Myocyte (in vitro differentiated cells): ENCODE results near the gene RPL18. TPM values are rescaled to one million over a fixed set of nuclear protein-coding genes. Genes with fewer than 3 reads are reported as not detected.
A peak's percentile ranks its signal among the peaks of the same experiment; 100 is the strongest.
"Not testable (repeated sequence)": the region's sequence is repeated elsewhere in the genome, so short reads cannot be mapped to it uniquely, and the experiment has no call there.

Experiments used
- DNase-seq: peaks from one replicate; pipeline ENCODE4 v3.0.0-alpha.2; 2012; ENCODE audit warnings: low read depth
- total RNA-seq: library from RNA; depleted of rRNA; stranded (reverse); fragments of >200 nt; gene quantifications from 2 replicates; pipeline ENCODE4 v1.2.3, GENCODE V29; 2014

RPL18 gene
- total RNA-seq, 1 donor from 2014 or later: 1,744 TPM

DNA sequence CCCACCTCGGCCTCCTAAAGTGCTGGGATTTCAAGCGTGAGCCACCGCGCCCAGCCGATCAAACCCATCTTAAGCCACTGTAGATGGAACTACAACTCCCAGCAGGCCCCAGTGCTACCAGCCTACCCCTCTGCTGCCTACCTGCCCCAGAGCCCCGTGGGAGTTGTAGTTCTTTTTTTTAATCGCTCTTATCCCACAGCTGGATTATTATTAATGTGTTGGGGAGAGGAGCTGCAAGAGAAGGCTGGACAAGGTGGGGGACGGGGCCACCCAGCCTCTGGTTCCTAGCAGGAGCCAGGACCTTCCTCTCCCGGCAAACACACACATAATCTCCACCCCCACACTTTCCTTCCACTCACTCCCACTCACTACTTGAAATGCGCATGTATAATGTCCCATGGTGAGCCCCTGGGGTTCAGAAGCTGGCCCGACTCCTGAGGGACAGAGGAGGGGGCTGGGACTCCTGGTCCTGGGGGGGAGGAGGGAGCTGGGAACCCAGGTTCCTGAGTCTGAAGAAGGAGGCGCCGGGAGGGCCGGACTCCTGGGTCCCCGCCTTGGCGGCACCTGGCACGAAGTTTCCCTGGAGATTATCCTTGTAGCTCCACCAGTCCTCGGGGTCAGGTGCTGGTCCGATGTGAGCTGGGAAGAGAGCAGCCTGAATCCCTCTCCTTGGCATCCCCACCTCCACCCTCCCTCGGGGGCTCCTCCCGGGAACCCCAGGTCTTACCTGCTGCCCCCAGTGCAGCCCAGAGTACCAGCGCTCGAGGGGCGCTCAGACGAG is 26.1 kb upstream of the RPL18 start:
- peak; percentile 60 for DNase-seq

DNA sequence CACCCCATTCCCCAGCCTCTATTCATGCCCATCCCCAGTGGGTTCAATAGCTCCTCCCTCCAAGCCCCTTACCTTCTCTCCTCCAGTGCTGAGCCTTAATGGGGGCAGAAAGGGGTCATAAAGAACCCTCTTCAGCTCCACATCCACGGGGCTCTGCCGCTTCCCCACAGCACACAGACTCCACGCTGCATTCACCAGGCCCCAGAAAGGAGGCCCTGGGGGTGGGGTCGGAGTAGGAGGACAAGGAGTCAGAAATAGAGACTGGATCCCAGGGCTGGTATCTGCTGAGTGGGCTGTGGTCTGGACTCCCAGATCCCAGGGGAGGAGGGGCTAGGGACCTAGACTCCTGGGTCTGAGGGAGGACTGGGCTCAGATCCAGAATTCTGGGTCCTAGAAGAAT is 25.4 kb upstream of the RPL18 start:
- no peak for DNase-seq

DNA sequence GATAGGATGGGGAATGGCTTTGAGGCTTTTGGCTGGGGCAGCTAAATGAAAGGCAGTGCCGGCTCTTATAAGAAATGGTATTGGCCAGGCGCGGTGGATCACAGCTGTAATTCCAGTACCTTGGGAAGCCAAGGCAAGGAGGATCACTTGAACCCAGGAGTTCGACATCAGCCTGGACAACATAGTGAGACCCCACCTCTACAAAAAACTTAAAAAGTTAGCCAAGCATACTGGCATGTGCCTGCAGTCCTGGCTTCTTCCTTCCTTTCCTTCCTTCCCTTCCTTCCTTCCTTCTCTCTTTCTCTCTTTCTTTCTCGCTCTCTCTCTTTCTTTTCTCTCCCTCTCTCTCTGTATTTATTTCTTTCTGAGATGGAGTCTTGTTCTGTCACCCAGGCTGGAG is 23.9 kb upstream of the RPL18 start:
- no peak for DNase-seq

DNA sequence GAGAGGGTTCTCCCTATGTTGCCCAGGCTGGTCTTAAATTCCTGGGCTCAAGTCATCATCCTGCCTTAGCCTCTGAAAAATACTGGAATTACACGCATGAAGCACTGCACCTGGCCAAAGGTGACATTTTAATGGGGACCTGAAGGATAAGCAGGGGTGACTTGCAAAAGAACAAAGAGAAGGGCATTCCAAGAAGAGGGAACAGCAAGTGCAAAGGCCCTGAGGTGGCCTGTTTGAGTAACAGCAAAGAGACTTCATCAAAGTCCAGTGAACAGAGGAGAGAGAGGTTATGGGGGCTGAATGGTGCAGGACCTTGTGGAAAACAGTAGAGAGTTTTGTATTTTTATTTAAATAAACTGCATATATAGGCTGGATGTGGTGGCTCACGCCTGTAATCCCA is 22.9 kb upstream of the RPL18 start:
- DNase-seq: no peak

DNA sequence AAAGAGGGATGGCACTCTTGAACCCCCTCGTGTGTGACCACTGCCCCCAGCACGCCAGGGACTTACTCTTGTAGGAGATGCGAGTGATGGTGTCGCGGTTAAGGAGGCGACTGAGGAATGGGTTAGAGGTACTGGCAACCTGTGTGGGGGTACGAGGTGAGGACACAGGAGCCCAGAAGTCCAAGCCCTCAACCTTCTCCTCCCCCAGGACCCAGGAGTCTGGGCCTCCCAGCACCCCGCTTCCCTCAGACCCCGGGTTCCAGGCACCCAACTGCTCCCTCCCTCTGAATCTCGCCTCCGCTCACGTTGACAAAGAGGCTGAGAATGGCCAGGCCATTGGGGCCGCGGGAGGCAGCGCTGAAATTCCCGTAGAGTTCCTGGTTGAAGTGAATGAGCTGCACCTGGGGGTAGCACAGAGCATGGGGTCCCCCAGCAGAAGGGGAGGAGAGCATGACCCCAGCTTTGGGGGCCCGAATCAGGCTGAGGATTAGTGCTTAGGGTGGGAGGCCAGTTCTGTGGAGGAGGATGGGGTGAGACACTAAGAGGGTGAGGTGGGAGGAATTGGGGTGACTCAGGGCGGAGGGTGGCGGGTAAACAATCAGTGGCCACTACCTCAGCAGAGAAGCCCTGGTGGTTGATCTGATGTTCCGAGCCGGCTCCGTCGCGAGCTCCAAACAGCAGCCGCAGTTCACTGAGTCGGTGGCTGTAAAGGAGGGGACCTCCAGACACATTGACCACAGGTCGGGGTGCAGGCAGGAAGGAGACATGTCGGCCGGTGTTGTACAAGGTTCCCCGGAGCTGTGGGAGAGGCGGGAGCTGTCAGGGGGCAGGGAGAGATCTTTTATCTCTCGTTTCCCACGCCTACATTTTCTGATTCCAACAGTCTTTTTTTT is 20.8 kb upstream of the RPL18 start:
- no peak for DNase-seq

DNA sequence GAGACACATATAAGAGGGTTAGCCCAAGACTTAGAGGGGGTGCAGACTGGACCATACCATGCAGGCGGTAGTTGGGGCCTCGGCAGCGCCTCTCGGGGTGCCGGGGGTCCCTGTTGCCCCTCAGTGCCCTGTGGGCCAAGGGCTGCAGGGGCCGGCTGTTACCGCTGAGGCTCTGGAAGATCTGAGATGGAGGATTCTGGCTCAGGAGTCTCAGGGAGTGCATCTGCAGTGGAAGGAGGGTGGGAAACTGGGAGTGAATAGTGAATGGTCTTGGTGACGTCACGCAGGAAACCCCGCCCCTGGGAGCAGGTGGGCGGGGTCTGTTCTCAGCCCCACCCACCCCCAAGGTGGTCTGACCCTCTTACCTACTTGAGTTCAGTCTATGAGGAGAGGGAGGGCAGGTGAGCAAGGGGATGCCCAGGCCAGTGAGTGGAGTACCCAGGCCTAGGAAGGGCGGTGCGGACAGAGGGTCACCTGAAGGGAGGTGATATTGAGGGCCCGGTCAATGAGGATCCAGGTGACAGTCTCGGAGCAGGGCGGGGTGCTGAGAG is 19.9 kb upstream of the RPL18 start:
- no peak for DNase-seq

DNA sequence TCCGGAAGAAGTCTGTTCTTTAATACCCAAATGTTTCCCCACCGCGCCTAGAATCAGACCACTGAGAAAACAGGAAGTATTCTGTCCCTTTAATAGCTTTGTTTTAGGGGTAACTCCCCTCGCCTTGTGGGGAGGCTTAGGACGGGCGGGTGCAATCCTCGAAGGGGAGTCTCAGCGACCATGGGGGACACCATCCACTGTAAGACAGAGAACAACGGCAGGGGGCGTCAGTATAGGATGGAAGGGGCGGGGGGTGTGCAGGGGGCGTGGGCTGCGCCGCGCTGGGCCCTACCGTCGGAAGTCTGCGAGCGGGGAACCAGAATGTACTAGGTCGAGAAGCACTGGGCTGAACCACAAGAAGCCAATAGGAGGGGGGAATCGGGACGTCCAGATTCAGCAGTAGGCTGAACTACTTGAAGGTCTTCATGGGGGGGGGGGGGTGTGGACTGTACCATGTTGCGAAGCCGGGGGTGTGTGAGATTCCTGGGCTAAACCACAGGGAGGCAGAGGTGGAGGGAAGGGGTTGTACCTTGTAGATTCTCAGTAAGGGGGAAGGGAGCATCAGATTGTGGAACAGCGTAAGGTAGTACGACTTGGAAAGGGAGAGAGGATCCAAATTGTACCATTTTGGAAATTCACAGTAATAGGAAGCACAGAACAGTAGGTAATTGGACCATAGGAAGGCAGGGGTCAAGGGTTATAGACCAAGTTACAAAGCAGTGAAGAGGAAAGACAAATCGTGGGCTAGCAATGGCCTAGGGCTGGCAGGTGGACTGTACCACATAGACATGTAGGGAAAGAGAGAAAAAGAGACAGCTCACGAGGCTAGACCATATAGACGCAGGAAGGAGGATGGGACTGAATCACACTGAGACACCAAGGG is 19.2 kb upstream of the RPL18 start:
- DNase-seq: peak; percentile 90

DNA sequence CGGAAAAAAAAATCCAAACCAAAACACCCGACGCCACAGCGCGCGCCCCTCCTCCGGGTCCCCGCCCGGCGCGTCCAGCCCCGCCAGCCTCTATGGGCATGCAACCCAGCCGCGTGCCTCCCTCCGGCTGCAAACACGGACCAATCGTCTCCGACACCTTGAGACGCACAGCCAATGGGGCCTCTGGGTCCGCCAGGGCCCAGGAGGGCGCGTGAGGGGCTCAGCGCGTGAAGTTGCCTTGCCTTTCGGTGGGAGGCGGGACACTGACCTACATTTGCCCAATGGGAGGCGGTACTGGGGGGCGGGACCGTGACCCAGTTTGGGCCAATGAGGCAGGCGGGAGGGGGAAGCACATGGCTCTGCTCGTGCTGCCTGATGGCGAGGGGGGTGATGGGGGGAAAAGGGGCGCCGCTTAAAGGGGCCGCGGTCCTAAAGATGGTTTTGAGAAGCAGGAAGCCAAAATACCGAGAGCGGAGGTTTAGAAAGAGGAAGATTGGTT is 18.5 kb upstream of the RPL18 start:
- peak; percentile 99 for DNase-seq

DNA sequence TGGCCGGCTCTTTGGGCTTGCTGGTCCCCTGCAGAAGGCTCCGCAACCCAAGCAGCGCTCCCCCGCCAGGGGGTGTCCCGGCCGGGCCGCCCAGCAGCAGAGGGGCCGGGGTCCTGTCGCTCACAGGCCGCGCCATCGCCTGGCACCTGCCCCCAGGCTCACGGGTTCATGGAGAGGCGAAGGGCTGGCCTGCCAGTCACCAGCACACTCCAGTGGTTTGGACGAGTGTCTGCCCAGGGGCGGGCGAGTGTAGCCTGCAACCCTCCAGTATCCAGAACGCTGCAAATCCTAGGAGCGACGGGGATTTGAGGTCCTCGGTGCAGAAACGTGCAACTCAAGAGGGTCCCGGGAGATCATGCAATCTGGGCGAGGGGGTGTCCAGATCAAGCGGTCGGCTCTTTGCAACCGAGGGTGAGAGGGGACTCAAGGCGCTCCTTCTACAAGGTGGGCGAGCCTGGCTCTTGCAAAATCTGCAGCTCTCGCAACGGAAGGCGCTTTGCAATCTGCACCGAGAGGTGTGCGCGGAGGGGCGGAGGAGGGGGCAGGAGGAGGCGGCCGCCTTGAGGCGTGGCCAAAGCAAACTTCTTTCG is 18.0 kb upstream of the RPL18 start, which contains the start of gene DBP:
DBP (minus strand) TSS at position 521 of the 590 bp plus-strand sequence; CDS start at position 136, 385 bp downstream.
- no peak for DNase-seq

DNA sequence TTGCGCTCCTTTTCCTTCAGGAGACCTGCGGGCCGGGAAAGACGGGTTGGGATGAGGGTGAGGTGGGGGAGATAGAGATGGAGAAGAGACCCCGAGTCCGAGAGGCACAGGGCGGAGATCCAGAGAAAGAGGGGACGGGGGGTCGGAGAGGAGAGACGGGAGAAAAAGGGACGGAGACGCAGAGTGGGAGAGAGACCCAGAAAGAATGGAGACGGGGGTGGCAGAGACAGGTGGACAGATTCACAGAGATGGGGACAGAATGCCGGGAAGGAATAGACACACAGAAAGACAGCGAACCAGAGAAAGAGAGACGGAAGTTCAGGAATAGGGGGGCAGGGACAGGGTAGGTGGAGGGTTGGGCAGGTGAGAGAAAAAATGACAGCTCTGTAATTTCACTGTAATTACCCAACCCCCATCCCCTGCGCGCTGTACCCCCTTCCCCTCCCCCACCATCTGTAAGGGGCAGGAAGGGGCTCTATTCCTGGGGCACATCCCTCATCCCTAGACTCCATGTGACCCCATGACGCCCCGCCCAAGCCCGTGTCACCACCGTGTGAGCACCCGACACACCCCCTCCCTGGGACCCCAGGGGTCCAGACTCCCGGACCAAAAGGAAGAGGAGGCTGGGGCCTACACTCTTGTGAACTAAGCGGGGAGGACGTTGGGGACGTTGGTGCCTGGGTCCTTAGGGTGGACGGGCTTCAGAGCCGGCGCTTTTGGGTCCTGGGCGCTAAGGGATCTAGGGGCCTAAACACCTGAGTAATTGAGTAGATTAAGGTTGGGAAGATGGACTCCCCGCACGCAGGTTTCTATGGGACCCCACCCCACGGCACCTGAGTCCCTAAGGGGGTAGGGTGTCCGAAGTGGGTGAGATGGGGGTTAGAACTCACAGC is 17.2 kb upstream of the RPL18 start:
- no peak for DNase-seq

DNA sequence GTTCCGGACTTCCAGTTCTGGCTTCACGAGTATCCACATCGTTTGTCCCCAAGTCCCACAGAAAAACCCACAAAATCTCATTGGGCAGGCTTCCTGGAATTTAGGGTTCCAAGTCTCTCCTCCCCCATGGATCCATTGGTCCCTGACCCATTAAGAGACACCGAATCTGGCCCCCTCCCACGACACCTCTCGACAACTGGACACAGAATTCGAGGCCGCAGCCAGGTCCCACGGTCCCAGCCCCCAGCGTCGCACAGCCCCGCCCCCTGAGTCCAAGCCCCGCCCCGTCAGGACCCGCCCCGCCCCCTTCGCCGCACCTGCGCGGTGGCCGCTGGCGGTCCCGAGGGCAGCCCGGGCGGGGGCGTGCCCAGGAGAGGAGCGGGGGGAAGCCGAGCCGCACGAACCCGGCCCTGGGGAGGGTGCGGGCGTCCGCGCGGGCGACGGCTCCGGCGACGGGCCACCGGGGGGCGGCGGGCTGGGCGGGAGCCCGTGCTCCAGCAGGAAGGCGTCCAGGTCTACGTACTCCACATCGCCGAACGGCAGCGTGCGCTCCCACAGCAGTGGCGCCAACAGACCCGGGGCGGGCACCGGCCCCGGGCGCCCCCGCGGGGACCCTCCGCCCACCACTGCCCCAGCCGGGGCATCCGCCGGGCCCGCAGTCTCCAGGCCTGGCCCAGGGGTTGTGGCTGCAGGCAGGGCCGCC is 16.4 kb upstream of the RPL18 start:
- DNase-seq: peak; percentile 76

DNA sequence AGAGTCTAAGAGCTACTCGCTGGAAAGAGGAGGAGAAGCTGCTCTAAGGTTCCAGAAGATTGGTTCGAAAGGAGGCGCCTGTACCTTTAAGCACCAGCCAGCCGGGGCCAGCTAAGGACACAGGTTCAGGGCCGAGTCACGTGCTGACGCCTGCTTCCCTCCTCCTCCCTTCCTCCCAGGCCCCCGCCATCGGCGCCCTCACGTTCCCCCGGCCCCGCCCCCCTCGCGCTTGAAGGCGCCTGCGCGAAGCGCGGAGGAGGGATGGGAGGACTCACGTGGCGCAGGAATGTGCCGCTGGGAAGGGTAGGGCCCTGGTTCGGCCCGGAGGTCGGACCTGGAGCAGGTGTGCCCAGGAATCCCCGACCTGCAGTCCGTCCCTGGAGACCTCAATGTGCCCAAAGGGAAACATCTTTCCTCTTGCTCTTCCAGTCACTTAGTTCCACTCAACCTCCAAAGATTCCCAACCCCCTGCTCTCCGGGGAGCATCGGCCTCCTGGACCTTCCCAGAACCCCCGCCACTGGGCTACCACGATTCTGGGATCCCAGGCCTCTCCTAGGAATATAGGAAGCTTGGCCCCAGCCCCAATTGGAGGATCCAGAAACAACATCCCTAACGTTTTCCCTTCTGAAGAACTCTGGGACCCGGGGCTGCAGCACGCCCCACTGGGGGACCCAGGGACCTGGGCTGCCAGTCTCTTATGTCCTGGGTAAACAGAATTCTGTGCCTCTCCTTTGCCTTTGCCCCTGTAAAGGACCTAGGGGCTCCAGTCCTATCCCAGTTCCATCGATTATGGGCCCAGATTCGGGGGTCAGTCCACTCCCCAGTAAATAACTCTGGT is 15.7 kb upstream of the RPL18 start:
- DNase-seq: peak; percentile 96

DNA sequence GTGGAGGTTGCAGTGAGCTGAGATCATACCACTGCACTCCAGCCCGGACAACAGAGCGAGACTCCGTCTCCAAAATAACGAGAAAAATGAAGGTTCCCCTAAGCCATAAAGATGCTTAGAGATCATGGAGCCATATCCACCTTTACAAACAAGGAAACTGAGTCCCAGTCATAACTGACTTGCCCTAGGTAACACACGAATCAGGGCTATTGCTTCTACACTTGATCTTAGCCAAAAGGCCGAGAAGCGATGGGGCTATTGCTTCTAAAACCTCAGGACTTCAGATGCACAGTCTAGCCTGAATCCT is 15.0 kb upstream of the RPL18 start:
- no peak for DNase-seq

DNA sequence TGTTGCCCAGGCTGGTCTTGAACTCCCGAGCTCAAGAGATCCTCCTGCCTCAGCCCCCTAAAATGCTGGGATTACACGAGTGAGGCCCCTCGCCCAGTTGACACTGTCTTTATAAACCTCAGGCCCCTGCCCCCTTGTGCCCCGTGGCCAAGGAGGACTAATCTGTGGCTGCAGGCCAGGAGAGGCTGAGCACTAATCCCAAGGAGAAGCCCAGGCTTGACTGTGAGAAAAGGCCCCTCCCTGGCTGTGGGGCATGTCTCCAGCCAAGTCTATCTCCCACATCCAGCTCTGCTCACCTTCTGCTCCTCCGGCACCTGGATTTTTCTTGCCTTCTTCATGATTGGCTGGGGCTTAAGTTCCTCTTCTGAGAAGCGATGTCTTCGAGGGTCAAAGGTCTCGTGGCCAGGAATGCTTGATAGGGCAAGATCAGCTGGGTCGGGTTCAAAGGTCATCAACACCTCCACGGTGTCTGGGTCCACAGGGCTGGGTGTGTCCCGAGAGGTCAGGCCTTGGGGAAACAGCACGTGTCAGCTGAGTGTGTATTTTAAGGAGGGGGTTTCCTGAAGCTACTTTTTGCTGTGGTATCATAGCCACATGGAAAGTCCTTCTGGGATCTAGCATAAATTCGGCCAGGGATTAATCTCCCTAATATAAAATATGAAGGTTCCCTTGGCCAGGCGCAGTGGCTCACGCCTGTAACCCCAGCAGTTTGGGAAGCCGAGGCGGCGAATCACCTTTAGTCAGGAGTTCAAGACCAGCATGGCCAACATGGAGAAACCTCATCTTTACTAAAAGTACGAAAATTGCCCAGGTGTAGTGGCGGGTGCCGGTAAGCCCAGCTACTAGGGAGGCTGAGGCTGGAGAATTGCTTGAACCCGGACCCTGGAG is 14.4 kb upstream of the RPL18 start:
- DNase-seq: no peak

DNA sequence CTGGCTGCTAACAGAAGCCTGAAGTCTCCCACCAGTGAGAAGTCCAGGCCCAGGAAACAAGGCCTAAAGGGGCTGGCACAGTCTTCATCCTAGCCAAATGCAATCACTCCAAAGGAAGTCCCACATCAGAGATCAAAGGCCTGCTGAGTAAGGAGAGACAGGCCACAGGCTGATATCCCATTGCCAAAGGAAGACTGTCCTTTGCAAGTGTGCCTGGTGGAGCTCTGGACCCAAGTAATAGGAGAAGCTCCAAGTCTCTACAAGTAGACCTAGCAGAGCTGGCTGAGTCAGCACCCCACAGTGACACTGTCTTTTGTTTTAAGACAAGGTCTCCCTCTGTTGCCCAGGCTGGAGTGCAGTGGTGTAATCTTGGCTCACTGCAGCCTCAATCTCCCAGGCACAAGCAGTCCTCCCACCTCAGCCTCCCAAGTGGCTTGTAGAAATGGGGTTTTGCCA is 13.7 kb upstream of the RPL18 start:
- peak; percentile 80 for DNase-seq

DNA sequence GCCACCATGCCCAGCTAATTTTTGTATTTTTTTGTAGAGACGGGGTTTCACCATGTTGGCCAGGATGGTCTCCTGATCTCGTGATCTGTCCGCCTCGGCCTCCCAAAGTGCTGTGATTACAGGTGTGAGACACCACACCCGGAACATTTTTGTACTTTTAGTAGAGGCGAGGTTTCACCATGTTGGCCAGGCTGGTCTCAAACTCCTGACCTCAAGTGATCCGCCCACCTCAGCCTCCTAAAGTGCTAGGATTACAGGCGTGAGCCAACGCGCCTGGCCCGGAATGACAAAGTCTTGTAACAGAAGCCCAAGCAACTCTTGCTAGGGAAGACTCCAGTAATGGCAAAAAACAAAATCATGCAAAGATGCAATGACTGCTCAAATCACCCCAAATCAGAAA is 13.3 kb upstream of the RPL18 start:
- DNase-seq: not testable (repeated sequence)

DNA sequence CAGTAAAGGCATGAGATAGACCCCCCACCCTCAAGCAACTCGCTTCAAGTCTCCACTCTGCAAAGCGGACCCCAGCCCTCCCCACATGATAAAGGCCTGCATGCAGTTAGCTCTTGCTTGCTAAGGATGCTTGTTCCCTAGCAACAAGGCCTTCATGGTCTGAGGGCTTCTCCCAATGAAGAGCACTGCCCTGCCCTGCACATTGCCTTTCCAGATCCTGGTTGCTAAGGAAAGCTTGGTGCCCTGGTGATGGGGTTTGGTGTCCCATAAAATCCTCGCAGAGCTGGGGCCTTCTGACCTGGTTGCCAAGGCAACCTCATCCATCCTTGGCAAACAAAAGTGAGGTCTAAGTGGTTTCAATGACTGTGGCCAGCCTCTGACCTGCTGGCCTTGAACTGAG is 12.2 kb upstream of the RPL18 start:
- DNase-seq: no peak
